HEK293T (cell line): ENCODE measurements around the gene POMP.

Source experiments
- ARNT ChIP-seq: fragments of 450-650 bp; IDR thresholded peaks from 2 replicates; pipeline ENCODE4 v1.6.1; 2017; ENCODE audit warnings: mild to moderate bottlenecking
- BHLHE40 ChIP-seq: fragments of 450-650 bp; IDR thresholded peaks from 2 replicates; pipeline ENCODE4 v1.6.1; 2016; ENCODE audit warnings: mild to moderate bottlenecking, moderate library complexity, borderline replicate concordance
- CTBP1 ChIP-seq: fragments of 450-650 bp; IDR thresholded peaks from 2 replicates; pipeline ENCODE4 v1.6.1; 2016; ENCODE audit warnings: borderline replicate concordance
- FOXM1 ChIP-seq: fragments of 450-650 bp; IDR thresholded peaks from 2 replicates; pipeline ENCODE4 v1.6.1; 2017; ENCODE audit warnings: mild to moderate bottlenecking, borderline replicate concordance
- L3MBTL2 ChIP-seq: fragments of 450-650 bp; conservative IDR thresholded peaks from 2 replicates; pipeline ENCODE4 v1.6.1; 2016; ENCODE audit warnings: mild to moderate bottlenecking
- LEF1 ChIP-seq: fragments of 450-650 bp; IDR thresholded peaks from 2 replicates; pipeline ENCODE4 v1.6.1; 2017; ENCODE audit warnings: mild to moderate bottlenecking, borderline replicate concordance
- SP1 ChIP-seq: fragments of 450-650 bp; IDR thresholded peaks from 2 replicates; pipeline ENCODE4 v1.6.1; 2017
- SUZ12 ChIP-seq: fragments of 450-650 bp; IDR thresholded peaks from 2 replicates; pipeline ENCODE4 v1.6.1; 2016; ENCODE audit warnings: mild to moderate bottlenecking
- TARDBP ChIP-seq: fragments of 450-650 bp; IDR thresholded peaks from 2 replicates; pipeline ENCODE4 v1.6.1; 2016

GRCh38 chr13:28650284-28650683 is 8.6 kb upstream of the POMP start:
- no peak for TF ChIP-seq SP1
- no peak for TF ChIP-seq BHLHE40
- TF ChIP-seq ARNT, result no peak
- TF ChIP-seq CTBP1, result no peak
- TF ChIP-seq LEF1, result no peak
- TF ChIP-seq L3MBTL2, result no peak
- TF ChIP-seq FOXM1, result no peak
- TF ChIP-seq TARDBP, result no peak
- no peak for TF ChIP-seq SUZ12
